ENCODE measurements around the gene AP4S1. TPM values are rescaled to one million over a fixed set of nuclear protein-coding genes. Genes with fewer than 3 reads are reported as not detected.

Gene AP4S1
- total and polyA plus RNA-seq, 4 donors, result 5.4 to 10.7 (median 7.3) TPM

DNA sequence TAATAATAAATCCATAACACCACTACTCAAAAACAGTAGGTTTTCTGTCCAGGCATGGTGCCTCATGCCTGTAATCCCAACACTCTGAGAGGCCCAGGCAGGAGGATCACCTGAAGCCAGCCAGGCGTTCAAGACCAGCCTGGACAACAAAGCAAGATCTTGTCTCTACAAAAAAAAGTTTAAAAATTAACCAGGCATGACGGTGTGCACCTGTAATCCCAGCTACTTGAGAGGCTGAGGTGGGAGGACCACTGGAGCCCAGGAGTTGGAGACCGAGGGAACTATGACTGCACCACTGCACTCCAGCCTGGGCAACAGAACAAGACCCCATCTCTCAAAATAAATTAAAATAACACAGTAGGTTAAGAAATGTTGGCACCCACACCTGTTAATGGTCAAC, 44.5 kb upstream of the AP4S1 start:
- Histone ChIP-seq H3K9ac (ENCODE audit: insufficient read depth in 1 of 2, low read length in 2 of 2) (no peak overlapping the region), H3K9me3 (ENCODE audit: control insufficient read depth in 4 of 4, insufficient read depth in 3 of 4, low read length in 3 of 4) (no peaks in the 10 kb centered on the region), H3K27ac (ENCODE audit: low read depth in 1 of 2, low read length in 1 of 2) (no peak overlapping the region), H3K36me3 (ENCODE audit: control insufficient read depth in 4 of 4, insufficient read depth in 4 of 4, low read length in 4 of 4) (no peaks in the 10 kb centered on the region), H3K4me3 (no peak overlapping the region), H3K4me1 (ENCODE audit: control insufficient read depth in 5 of 5, insufficient read depth in 5 of 5, low read length in 5 of 5) (peaks cover 0 to 2% (median 0%) of the 10 kb centered on the region in 5 donors), H3K27me3 (ENCODE audit: control insufficient read depth in 3 of 3, insufficient read depth in 3 of 3, low read length in 2 of 3) (no peaks in the 10 kb centered on the region)
- ATAC-seq (ENCODE audit: insufficient read depth, low FRiP score) (no peak), DNase-seq (no peak)
- 74 to 77% methylated on average over 3 of the region's 3 CpGs for WGBS, 2 donors
- TF ChIP-seq, protein P1, sequence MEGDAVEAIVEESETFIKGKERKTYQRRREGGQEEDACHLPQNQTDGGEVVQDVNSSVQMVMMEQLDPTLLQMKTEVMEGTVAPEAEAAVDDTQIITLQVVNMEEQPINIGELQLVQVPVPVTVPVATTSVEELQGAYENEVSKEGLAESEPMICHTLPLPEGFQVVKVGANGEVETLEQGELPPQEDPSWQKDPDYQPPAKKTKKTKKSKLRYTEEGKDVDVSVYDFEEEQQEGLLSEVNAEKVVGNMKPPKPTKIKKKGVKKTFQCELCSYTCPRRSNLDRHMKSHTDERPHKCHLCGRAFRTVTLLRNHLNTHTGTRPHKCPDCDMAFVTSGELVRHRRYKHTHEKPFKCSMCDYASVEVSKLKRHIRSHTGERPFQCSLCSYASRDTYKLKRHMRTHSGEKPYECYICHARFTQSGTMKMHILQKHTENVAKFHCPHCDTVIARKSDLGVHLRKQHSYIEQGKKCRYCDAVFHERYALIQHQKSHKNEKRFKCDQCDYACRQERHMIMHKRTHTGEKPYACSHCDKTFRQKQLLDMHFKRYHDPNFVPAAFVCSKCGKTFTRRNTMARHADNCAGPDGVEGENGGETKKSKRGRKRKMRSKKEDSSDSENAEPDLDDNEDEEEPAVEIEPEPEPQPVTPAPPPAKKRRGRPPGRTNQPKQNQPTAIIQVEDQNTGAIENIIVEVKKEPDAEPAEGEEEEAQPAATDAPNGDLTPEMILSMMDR (IDR thresholded peaks at IDR 0.05; ENCODE audit: control extremely low read depth, extremely low read depth), result no peak

DNA sequence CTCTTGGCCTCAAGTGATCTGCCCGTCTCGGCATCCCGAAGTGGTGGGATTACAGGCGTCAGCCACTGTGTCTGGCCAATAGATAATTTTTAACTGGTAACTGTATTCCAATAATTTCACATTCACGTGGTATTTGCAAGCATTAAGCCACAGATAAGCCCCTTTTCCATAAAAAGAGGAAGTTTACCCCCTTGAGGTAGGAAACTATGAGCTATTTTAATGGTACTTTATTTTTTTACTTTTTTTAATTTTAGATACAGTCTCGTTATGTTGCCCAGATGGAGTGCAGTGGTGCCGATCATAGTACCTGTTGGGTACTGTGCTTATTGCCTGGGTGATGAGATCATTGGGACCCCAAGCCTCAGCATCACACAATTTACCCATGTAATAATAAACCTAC, 42.9 kb upstream of the AP4S1 start:
- H3K4me1 ChIP-seq (ENCODE audit: control insufficient read depth in 5 of 5, insufficient read depth in 5 of 5, low read length in 5 of 5), result peaks cover 0 to 6% (median 0%) of the 10 kb centered on the region in 5 donors
- H3K27ac ChIP-seq (ENCODE audit: low read depth in 1 of 2, low read length in 1 of 2), result no peak overlapping the region
- H3K4me3 ChIP-seq, result no peak overlapping the region
- H3K36me3 ChIP-seq (ENCODE audit: control insufficient read depth in 4 of 4, insufficient read depth in 4 of 4, low read length in 4 of 4), result no peaks in the 10 kb centered on the region
- TF ChIP-seq, protein P1 (IDR thresholded peaks at IDR 0.05; ENCODE audit: control extremely low read depth, extremely low read depth), result no peak
- ATAC-seq (ENCODE audit: insufficient read depth, low FRiP score), result no peak
- no peak for DNase-seq
- WGBS, 2 donors, result 46 to 72% methylated on average over 7 of the region's 7 CpGs
- H3K9ac ChIP-seq (ENCODE audit: insufficient read depth in 1 of 2, low read length in 2 of 2), result no peak overlapping the region
- H3K9me3 ChIP-seq (ENCODE audit: control insufficient read depth in 4 of 4, insufficient read depth in 3 of 4, low read length in 3 of 4), result no peaks in the 10 kb centered on the region
- no peaks in the 10 kb centered on the region for H3K27me3 ChIP-seq (ENCODE audit: control insufficient read depth in 3 of 3, insufficient read depth in 3 of 3, low read length in 2 of 3)

DNA sequence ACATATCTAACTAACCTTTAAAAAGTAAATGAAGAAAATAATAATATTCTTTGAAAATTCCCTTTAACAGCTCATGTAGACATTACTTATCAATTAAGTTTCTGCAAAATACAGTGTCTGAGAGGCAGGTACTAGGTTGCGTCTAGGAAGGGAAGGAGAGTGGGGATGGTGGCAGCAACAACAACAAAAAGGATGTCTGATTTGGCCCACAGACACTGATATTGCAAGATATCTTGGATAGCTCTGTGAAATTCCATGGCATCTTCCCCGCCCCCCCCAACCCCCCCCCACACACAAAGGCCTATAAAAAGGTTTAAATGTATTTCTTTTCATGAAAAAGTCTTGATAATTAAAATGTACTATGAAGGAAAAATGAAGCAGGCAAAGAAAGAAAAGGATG, 41.6 kb upstream of the AP4S1 start:
- WGBS, 2 donors, result 93 to 94% methylated on average over 2 of the region's 2 CpGs
- ATAC-seq (ENCODE audit: insufficient read depth, low FRiP score), result no peak
- H3K27ac ChIP-seq (ENCODE audit: low read depth in 1 of 2, low read length in 1 of 2), result no peak overlapping the region
- H3K27me3 ChIP-seq (ENCODE audit: control insufficient read depth in 3 of 3, insufficient read depth in 3 of 3, low read length in 2 of 3), result no peaks in the 10 kb centered on the region
- TF ChIP-seq, protein P1 (IDR thresholded peaks at IDR 0.05; ENCODE audit: control extremely low read depth, extremely low read depth), result no peak
- no peaks in the 10 kb centered on the region for H3K36me3 ChIP-seq (ENCODE audit: control insufficient read depth in 4 of 4, insufficient read depth in 4 of 4, low read length in 4 of 4)
- H3K4me1 ChIP-seq (ENCODE audit: control insufficient read depth in 5 of 5, insufficient read depth in 5 of 5, low read length in 5 of 5), result peaks cover 0 to 11% (median 2%) of the 10 kb centered on the region in 5 donors
- no peak overlapping the region for H3K9ac ChIP-seq (ENCODE audit: insufficient read depth in 1 of 2, low read length in 2 of 2)
- no peaks in the 10 kb centered on the region for H3K9me3 ChIP-seq (ENCODE audit: control insufficient read depth in 4 of 4, insufficient read depth in 3 of 4, low read length in 3 of 4)
- no peak for DNase-seq
- H3K4me3 ChIP-seq, result no peak overlapping the region

DNA sequence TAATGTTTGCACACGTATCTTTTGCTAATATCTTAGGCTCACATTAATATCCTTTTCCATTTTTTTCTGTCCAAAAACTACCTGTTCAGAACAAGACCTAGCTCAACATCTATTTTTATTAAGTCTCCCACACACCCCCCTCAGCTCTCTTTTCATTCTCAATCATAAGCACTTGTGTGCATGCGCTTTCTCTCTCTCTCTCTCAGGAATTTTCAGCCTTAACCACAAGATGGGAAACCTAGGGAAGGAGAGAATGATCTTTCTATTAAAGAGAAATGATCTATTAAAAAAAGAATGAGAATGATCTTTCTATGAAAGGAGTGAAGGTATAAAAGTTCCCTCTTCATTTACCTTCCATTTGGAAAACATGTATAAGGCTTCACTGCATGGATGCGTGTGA, 39.7 kb upstream of the AP4S1 start:
- no peak overlapping the region for H3K9ac ChIP-seq (ENCODE audit: insufficient read depth in 1 of 2, low read length in 2 of 2)
- no peaks in the 10 kb centered on the region for H3K27me3 ChIP-seq (ENCODE audit: control insufficient read depth in 3 of 3, insufficient read depth in 3 of 3, low read length in 2 of 3)
- ATAC-seq (ENCODE audit: insufficient read depth, low FRiP score), result no peak
- no peak for DNase-seq
- WGBS, 2 donors, result 88 to 91% methylated on average over 3 of the region's 3 CpGs
- H3K9me3 ChIP-seq (ENCODE audit: control insufficient read depth in 4 of 4, insufficient read depth in 3 of 4, low read length in 3 of 4), result no peaks in the 10 kb centered on the region
- no peak overlapping the region for H3K4me3 ChIP-seq
- H3K27ac ChIP-seq (ENCODE audit: low read depth in 1 of 2, low read length in 1 of 2), result no peak overlapping the region
- TF ChIP-seq, protein P1 (IDR thresholded peaks at IDR 0.05; ENCODE audit: control extremely low read depth, extremely low read depth), result no peak
- peaks cover 0 to 11% (median 3%) of the 10 kb centered on the region in 5 donors for H3K4me1 ChIP-seq (ENCODE audit: control insufficient read depth in 5 of 5, insufficient read depth in 5 of 5, low read length in 5 of 5)
- H3K36me3 ChIP-seq (ENCODE audit: control insufficient read depth in 4 of 4, insufficient read depth in 4 of 4, low read length in 4 of 4), result no peaks in the 10 kb centered on the region

All from lung (tissue), 12 donors.